Panc1 (cell line): ENCODE measurements around the gene PSMD13. TPM values are rescaled to one million over a fixed set of nuclear protein-coding genes. Genes with fewer than 3 reads are reported as not detected.
"Not testable (repeated sequence)": the region's sequence is repeated elsewhere in the genome, so short reads cannot be mapped to it uniquely, and the experiment has no call there.

Experiments used
- ATAC-seq: fragments of 200-7000 bp; cut with Tn5 transposase; 2 replicates; pipeline ENCODE4 v1.9.1; 2020; ENCODE audit warnings: mild to moderate bottlenecking, moderate library complexity
- BruUV-seq: library from RNA; stranded (reverse); fragments of 400-500 nt; replicated peaks from 2 replicates; lab custom pipeline; 2021; lab: Mats Ljungman, UMichigan
- CTCF ChIA-PET: fragments of 300-600 bp; sonication (Branson Sonifier 250); formaldehyde crosslinking; loops from one replicate; lab custom pipeline; 2022; ENCODE audit warnings: antibody characterized with exemption; lab: Charles Lee
- POLR2A ChIA-PET: fragments of 300-600 bp; sonication (Branson Sonifier 250); formaldehyde crosslinking; loops from one replicate; lab custom pipeline; 2022; ENCODE audit warnings: antibody characterized with exemption; lab: Charles Lee
- DNase-seq: peaks from one replicate; pipeline ENCODE4 v3.0.0-alpha.2; 2010; ENCODE audit warnings: low read depth, low spot score
- H3K27ac ChIP-seq: 2 replicates; pipeline ENCODE4 v1.5.1; 2011; ENCODE audit warnings: mild to moderate bottlenecking, low read length, inconsistent platforms
- H3K27me3 ChIP-seq: fragments of 200-500 bp; sonication (Bioruptor generic); 2 replicates; pipeline ENCODE4 v1.6.0; 2014; ENCODE audit warnings: low read length, inconsistent platforms; ENCODE audit not compliant: control insufficient read depth, insufficient read depth
- H3K36me3 ChIP-seq: fragments of 200-500 bp; sonication (Bioruptor generic); 2 replicates; pipeline ENCODE4 v1.5.1; 2014; ENCODE audit warnings: inconsistent platforms, mild to moderate bottlenecking, low read length, moderate library complexity; ENCODE audit not compliant: control insufficient read depth, insufficient read depth
- H3K4me1 ChIP-seq: 2 replicates; pipeline ENCODE4 v1.5.1; 2011; ENCODE audit warnings: inconsistent platforms, mild to moderate bottlenecking, low read length, moderate library complexity; ENCODE audit not compliant: control insufficient read depth, insufficient read depth
- H3K4me3 ChIP-seq, 2 experiments: 2 replicates each; pipeline ENCODE4 v1.5.1; 2011 to 2012; ENCODE audit warnings: low read depth in 2 of 2, low read length in 2 of 2, mild to moderate bottlenecking in 2 of 2, inconsistent platforms in 1 of 2, moderate library complexity in 1 of 2
- H3K9me3 ChIP-seq: fragments of 200-500 bp; sonication (Bioruptor generic); 2 replicates; pipeline ENCODE4 v1.5.1; 2014; ENCODE audit warnings: low read depth, mild to moderate bottlenecking, inconsistent platforms, low read length, moderate library complexity; ENCODE audit not compliant: control insufficient read depth, insufficient read depth
- POLR2AphosphoS5 ChIP-seq: IDR thresholded peaks from 2 replicates; pipeline ENCODE4 v1.6.1; 2012; ENCODE audit warnings: mild to moderate bottlenecking, low read depth, low read length, moderate library complexity
- SIN3A ChIP-seq: IDR thresholded peaks from 2 replicates; pipeline ENCODE4 v1.6.1; 2012; ENCODE audit warnings: low read depth, mild to moderate bottlenecking, low read length, moderate library complexity, borderline replicate concordance; ENCODE audit not compliant: insufficient read depth
- TCF7L2 ChIP-seq: IDR thresholded peaks from 2 replicates; pipeline ENCODE4 v1.6.1; 2011; ENCODE audit warnings: mild to moderate bottlenecking, low read depth, low read length, inconsistent platforms
- in situ Hi-C: cut with HindIII; loops from 2 replicates; pipeline ENCODE4 v1.10.0; 2016; ENCODE audit warnings: low sequenced_read_pairs, low pct_unique_long_range_greater_than_20kb
- intact Hi-C: fragments of 100-400 bp; cut with micrococcal nuclease; formaldehyde crosslinking; loops from one replicate; pipeline ENCODE4 v1.10.0; 2022; ENCODE audit not compliant: unreplicated experiment
- total RNA-seq: library from RNA; stranded (reverse); gene quantifications from one replicate; pipeline ENCODE4 v1.2.1, GENCODE V29; 2021; ENCODE audit not compliant: unreplicated experiment
- TF ChIP-seq, protein P1 (sequence below): fragments of 450-650 bp; IDR thresholded peaks from 2 replicates; pipeline ENCODE4 v1.5.1; 2017; ENCODE audit warnings: mild to moderate bottlenecking
- TF ChIP-seq, protein P2 (sequence below), 2 experiments: IDR thresholded peaks; 2 replicates each; pipeline ENCODE4 v1.6.1; 2011 to 2012; ENCODE audit warnings: low read depth in 2 of 2, control low read depth in 1 of 2, low read length in 1 of 2, mild to moderate bottlenecking in 1 of 2, moderate library complexity in 1 of 2; ENCODE audit not compliant: insufficient read depth in 1 of 2

Gene PSMD13
- total RNA-seq, 1 experiment from 2014 or later, result 271 TPM

DNA sequence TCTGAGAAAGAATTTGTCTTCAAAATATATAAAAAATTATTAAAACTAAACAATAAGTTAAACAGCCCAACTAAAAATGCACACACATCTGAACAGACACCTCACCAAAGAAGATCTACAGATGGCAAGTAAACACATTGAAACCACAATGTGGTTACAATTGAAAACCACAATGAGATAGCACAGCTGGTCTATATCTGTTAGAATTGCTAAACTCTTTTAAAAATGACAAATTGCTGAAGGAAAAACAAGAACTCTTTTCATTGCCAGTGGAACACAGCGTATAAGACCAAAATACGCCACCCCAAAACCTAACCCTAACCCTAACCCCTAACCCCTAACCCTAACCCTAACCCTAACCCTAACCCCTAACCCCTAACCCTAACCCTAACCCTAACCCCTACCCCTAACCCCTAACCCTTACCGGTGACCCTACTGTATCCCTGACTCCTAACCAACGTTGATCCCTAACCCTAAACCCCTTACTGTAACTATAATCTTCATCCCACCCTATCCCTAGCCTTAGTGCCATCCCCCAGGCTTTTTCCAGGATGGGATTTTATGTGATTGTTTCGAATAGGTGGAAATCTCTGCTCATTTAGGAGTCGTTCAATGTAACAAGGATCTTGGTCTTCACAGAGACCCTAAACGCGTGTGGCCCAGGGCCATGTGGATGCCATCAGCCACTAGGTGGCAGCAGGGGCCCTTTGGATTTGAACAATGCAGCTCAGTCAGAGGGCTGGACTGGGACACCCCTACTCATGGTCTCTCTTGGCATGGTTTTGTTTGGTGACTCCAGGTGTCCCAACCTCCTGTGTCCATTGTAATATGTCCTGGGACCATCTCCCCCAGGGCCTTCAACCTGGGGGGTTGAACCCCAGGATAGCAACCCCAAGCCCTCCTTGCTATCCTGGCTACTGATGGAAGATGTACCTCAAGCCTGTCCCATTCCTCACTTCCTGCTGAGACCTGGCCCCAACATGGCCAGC is 45.0 kb upstream of the PSMD13 start:
- H3K27ac ChIP-seq, in situ Hi-C loops, intact Hi-C loops, DNase-seq, POLR2A ChIA-PET, H3K27me3 ChIP-seq, H3K36me3 ChIP-seq, CTCF ChIA-PET, H3K9me3 ChIP-seq, H3K4me1 ChIP-seq, BruUV-seq, H3K4me3 ChIP-seq: not testable (repeated sequence)
- ATAC-seq, result peak; percentile 81
- TF ChIP-seq, protein P1, sequence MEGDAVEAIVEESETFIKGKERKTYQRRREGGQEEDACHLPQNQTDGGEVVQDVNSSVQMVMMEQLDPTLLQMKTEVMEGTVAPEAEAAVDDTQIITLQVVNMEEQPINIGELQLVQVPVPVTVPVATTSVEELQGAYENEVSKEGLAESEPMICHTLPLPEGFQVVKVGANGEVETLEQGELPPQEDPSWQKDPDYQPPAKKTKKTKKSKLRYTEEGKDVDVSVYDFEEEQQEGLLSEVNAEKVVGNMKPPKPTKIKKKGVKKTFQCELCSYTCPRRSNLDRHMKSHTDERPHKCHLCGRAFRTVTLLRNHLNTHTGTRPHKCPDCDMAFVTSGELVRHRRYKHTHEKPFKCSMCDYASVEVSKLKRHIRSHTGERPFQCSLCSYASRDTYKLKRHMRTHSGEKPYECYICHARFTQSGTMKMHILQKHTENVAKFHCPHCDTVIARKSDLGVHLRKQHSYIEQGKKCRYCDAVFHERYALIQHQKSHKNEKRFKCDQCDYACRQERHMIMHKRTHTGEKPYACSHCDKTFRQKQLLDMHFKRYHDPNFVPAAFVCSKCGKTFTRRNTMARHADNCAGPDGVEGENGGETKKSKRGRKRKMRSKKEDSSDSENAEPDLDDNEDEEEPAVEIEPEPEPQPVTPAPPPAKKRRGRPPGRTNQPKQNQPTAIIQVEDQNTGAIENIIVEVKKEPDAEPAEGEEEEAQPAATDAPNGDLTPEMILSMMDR, result peak; percentile 81; the same call in 1 of the 2 replicates

DNA sequence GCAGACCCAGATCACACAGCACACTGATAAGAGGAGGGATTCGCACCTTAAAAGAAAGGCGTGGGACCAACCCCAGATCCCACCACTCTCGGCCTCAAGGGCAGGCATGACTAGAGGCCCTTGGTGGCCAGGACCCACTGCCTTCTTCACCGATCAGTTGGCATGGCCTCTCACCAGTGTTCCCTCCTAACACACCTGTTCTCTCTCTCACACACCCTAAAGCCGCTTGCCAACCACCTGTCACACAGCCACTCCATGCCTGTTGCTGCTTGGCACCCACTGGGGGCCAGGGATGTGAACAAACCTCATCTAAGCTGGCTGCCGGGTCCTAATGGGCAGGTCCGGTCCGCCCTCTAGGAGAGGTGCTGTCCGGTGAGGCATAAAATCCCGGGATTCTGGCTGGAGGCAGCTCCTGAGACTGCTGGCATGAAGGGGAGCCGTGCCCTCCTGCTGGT is 44.1 kb upstream of the PSMD13 start, which contains the start of gene SCGB1C1:
Gene SCGB1C1, plus strand, starts transcription at position 405 of the 455 bp plus-strand sequence. Its CDS starts 22 bp downstream, at position 427.
- intact Hi-C loops, POLR2A ChIA-PET, H3K27me3 ChIP-seq, CTCF ChIA-PET, H3K27ac ChIP-seq, BruUV-seq, H3K9me3 ChIP-seq, in situ Hi-C loops, H3K4me3 ChIP-seq, DNase-seq, H3K36me3 ChIP-seq, ATAC-seq, H3K4me1 ChIP-seq: not testable (repeated sequence)

DNA sequence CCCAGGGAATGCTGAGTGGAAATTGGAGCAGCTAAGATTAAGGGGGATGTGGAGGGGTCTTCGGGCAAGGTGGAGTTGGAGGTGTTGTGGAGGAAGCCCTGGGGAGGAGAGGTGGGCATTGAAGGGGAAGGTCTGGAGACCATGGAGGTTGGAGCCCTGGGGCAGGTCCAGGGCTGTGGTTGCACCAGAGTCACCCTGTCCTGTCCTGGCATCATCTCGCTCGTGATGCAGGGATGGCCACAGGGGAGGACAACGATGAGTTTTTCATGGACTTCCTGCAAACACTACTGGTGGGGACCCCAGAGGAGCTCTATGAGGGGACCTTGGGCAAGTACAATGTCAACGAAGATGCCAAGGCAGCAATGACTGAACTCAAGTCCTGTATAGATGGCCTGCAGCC is 43.3 kb upstream of the PSMD13 start:
- H3K27me3 ChIP-seq, H3K27ac ChIP-seq, CTCF ChIA-PET, ATAC-seq, in situ Hi-C loops, BruUV-seq, intact Hi-C loops, H3K36me3 ChIP-seq, POLR2A ChIA-PET, H3K4me1 ChIP-seq, H3K4me3 ChIP-seq, H3K9me3 ChIP-seq, DNase-seq: not testable (repeated sequence)

DNA sequence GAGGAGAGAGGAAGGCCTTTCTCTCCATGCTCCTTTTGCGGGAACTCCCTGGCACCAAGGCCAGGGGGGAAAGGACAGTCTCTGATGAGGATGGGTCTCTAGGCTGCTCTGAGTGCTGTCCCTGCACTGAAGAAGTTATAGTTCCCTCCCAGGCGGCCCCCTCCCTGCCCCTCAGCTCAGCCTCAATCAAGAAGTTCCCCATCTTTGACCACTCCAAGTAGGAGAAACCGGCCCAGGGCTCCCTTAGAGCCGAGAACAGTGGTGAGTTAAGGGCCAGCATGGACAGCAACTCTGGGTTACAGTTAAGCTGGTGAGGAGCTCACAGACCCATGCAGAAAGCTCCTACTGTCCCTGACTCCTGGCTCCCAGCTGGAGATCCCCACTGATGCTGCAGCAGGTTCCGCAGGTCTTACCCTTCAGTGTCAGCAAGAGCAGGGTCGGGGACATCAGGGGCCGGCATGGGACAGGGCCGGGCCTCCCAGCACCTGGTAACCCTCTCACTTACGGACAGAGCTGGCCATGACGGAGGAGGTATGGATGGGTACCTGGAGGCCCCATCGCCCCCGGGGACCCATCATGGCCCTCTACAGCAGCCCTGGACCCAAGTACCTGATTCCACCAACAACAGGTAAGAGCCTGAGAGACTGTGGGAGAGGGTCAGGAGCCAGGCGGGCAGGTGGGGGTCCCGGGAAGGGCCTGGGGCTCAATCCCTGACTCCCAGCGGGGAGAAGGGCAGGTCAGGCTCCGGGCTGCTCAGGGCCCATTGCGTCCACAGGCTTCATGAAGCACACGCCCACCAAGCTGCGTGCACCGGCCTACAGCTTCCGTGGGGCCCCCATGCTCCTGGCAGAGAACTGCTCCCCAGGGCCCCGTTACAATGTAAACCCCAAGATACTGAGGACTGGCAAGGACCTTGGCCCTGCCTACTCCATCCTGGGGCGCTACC is 39.7 kb upstream of the PSMD13 start:
- Histone ChIP-seq H3K36me3 (no peaks in the 10 kb centered on the region), H3K27me3 (no peaks in the 10 kb centered on the region), H3K4me3 (no peak overlapping the region), H3K4me1 (no peaks in the 10 kb centered on the region), H3K9me3 (no peaks in the 10 kb centered on the region), H3K27ac (no peak overlapping the region)
- peak; percentile 40 for ATAC-seq
- POLR2A ChIA-PET, result no interaction called here
- DNase-seq, result no peak
- in situ Hi-C loops (no loop called here), intact Hi-C loops (no loop called here)
- TF ChIP-seq, protein P1, result no peak
- TF ChIP-seq TCF7L2 (no peak), POLR2AphosphoS5 (no peak), SIN3A (no peak)
- TF ChIP-seq, protein P2, sequence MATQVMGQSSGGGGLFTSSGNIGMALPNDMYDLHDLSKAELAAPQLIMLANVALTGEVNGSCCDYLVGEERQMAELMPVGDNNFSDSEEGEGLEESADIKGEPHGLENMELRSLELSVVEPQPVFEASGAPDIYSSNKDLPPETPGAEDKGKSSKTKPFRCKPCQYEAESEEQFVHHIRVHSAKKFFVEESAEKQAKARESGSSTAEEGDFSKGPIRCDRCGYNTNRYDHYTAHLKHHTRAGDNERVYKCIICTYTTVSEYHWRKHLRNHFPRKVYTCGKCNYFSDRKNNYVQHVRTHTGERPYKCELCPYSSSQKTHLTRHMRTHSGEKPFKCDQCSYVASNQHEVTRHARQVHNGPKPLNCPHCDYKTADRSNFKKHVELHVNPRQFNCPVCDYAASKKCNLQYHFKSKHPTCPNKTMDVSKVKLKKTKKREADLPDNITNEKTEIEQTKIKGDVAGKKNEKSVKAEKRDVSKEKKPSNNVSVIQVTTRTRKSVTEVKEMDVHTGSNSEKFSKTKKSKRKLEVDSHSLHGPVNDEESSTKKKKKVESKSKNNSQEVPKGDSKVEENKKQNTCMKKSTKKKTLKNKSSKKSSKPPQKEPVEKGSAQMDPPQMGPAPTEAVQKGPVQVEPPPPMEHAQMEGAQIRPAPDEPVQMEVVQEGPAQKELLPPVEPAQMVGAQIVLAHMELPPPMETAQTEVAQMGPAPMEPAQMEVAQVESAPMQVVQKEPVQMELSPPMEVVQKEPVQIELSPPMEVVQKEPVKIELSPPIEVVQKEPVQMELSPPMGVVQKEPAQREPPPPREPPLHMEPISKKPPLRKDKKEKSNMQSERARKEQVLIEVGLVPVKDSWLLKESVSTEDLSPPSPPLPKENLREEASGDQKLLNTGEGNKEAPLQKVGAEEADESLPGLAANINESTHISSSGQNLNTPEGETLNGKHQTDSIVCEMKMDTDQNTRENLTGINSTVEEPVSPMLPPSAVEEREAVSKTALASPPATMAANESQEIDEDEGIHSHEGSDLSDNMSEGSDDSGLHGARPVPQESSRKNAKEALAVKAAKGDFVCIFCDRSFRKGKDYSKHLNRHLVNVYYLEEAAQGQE (IDR thresholded peaks at IDR 0.05; ENCODE audit: insufficient read depth in 1 of 2, low read depth in 2 of 2, low read length in 1 of 2), result no peak
- no TSS peak for BruUV-seq
- CTCF ChIA-PET, result no interaction called here
